ENCODE data around the gene UNK. TPM values are rescaled to one million over a fixed set of nuclear protein-coding genes. Genes with fewer than 3 reads are reported as not detected.

The UNK gene
- total and polyA plus RNA-seq, 2 experiments from 2014 or later, result 22.3 to 26.7 TPM

DNA sequence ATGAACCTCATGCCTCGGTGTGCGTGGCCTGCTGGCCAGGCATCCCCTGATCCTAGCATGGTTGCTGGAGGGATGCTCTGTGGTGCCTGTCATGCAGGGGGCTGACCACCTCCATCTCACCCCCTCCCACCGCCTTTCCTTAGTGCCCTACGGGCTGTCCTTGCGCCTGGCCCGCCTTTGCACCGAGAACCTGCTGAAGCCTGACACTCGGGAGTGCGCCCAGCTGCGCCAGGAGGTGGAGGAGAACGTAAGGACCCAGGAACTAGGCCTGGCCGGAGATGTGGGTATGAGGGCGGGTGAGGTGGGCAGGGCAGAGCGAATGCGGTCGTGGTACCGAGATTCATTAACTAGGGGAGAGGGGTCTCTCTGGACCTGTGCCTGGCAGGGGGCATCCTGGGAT, 44.4 kb upstream of the UNK start:
- no peaks in the 10 kb centered on the region for H3K79me2 ChIP-seq
- H3K9me3 ChIP-seq (ENCODE audit: low read depth), result no peaks in the 10 kb centered on the region
- no peak overlapping the region for H3K4me2 ChIP-seq
- no peak overlapping the region for H2AFZ ChIP-seq
- H3K36me3 ChIP-seq (replicated peaks; ENCODE audit: insufficient read depth, low read depth), result no peaks in the 10 kb centered on the region
- H3K4me1 ChIP-seq (ENCODE audit: insufficient read depth), result no peaks in the 10 kb centered on the region
- no peak overlapping the region for H3K27ac ChIP-seq
- H3K4me3 ChIP-seq, result no peak overlapping the region
- H3K27me3 ChIP-seq, result no peaks in the 10 kb centered on the region
- WGBS (ENCODE audit: low lambda C conversion rate, missing lambda C conversion rate), result 95% methylated on average over 17 of the region's 17 CpGs
- H4K20me1 ChIP-seq (ENCODE audit: insufficient read depth, poor library complexity, severe bottlenecking), result no peaks in the 10 kb centered on the region
- H3K9me2 ChIP-seq (replicated peaks; ENCODE audit: insufficient read depth), result no peaks in the 10 kb centered on the region
- TF ChIP-seq EZH2 (IDR thresholded peaks at IDR 0.05; ENCODE audit: borderline replicate concordance) (no peak), EZH2phosphoT487 (IDR thresholded peaks at IDR 0.05; ENCODE audit: low read depth, severe bottlenecking, unreplicated experiment) (no peak)
- TF ChIP-seq, protein P1, sequence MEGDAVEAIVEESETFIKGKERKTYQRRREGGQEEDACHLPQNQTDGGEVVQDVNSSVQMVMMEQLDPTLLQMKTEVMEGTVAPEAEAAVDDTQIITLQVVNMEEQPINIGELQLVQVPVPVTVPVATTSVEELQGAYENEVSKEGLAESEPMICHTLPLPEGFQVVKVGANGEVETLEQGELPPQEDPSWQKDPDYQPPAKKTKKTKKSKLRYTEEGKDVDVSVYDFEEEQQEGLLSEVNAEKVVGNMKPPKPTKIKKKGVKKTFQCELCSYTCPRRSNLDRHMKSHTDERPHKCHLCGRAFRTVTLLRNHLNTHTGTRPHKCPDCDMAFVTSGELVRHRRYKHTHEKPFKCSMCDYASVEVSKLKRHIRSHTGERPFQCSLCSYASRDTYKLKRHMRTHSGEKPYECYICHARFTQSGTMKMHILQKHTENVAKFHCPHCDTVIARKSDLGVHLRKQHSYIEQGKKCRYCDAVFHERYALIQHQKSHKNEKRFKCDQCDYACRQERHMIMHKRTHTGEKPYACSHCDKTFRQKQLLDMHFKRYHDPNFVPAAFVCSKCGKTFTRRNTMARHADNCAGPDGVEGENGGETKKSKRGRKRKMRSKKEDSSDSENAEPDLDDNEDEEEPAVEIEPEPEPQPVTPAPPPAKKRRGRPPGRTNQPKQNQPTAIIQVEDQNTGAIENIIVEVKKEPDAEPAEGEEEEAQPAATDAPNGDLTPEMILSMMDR (IDR thresholded peaks at IDR 0.05; ENCODE audit: poor library complexity), result no peak
- no peak for DNase-seq (ENCODE audit: low spot score)

DNA sequence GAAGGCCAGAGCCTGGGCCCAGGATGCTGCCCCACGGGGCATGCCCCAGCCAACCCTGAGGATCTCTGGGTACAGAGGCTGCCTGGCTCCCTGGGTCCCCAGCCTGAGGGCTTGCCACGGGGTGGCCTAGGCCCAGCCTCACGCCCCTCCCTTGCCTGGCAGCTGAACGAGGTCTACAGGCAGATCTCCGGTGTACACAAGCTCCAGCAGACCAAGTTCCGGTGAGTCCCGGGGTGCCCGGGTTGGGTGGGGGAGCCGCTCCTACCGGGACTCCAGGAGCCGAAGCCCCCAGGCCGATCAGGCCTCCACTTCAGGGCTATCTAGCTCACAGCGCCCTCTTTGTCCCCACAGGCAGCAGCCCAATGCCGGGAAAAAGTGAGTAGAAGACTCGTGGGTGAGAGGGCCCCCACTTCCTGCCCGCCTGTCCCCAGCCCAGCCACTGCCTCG, 44.0 kb upstream of the UNK start:
- Histone ChIP-seq H3K79me2 (no peaks in the 10 kb centered on the region), H3K4me1 (ENCODE audit: insufficient read depth) (no peaks in the 10 kb centered on the region), H3K4me2 (no peak overlapping the region), H3K4me3 (no peak overlapping the region), H3K27me3 (no peaks in the 10 kb centered on the region), H3K9me3 (ENCODE audit: low read depth) (no peaks in the 10 kb centered on the region), H3K27ac (no peak overlapping the region), H4K20me1 (ENCODE audit: insufficient read depth, poor library complexity, severe bottlenecking) (no peaks in the 10 kb centered on the region), H2AFZ (no peak overlapping the region), H3K9me2 (replicated peaks; ENCODE audit: insufficient read depth) (no peaks in the 10 kb centered on the region), H3K36me3 (replicated peaks; ENCODE audit: insufficient read depth, low read depth) (no peaks in the 10 kb centered on the region)
- DNase-seq (ENCODE audit: low spot score), result no peak
- TF ChIP-seq EZH2 (IDR thresholded peaks at IDR 0.05; ENCODE audit: borderline replicate concordance) (no peak), EZH2phosphoT487 (IDR thresholded peaks at IDR 0.05; ENCODE audit: low read depth, severe bottlenecking, unreplicated experiment) (no peak)
- TF ChIP-seq, protein P1 (IDR thresholded peaks at IDR 0.05; ENCODE audit: poor library complexity), result no peak
- 83% methylated on average over 17 of the region's 17 CpGs for WGBS (ENCODE audit: low lambda C conversion rate, missing lambda C conversion rate)

DNA sequence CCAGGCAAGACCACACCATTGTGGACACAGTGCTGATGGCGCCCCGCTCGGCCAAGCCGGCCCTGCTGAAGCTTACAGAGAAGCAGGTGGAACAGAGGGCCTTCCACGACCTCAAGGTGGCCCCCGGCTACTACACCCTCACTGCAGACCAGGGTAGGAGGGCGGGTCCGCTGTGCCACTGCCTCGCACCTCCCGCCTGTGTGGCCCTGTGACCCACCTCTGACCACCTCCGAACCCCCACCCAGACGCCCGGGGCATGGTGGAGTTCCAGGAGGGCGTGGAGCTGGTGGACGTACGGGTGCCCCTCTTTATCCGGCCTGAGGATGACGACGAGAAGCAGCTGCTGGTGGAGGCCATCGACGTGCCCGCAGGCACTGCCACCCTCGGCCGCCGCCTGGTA, 42.3 kb upstream of the UNK start:
- TF ChIP-seq EZH2phosphoT487 (IDR thresholded peaks at IDR 0.05; ENCODE audit: low read depth, severe bottlenecking, unreplicated experiment) (no peak), EZH2 (IDR thresholded peaks at IDR 0.05; ENCODE audit: borderline replicate concordance) (no peak)
- TF ChIP-seq, protein P1 (IDR thresholded peaks at IDR 0.05; ENCODE audit: poor library complexity), result no peak
- no peaks in the 10 kb centered on the region for H3K9me3 ChIP-seq (ENCODE audit: low read depth)
- no peaks in the 10 kb centered on the region for H3K79me2 ChIP-seq
- no peak overlapping the region for H2AFZ ChIP-seq
- no peak overlapping the region for H3K4me3 ChIP-seq
- no peaks in the 10 kb centered on the region for H3K27me3 ChIP-seq
- no peaks in the 10 kb centered on the region for H4K20me1 ChIP-seq (ENCODE audit: insufficient read depth, poor library complexity, severe bottlenecking)
- no peak overlapping the region for H3K4me2 ChIP-seq
- no peaks in the 10 kb centered on the region for H3K4me1 ChIP-seq (ENCODE audit: insufficient read depth)
- H3K9me2 ChIP-seq (replicated peaks; ENCODE audit: insufficient read depth), result no peaks in the 10 kb centered on the region
- H3K36me3 ChIP-seq (replicated peaks; ENCODE audit: insufficient read depth, low read depth), result no peaks in the 10 kb centered on the region
- no peak overlapping the region for H3K27ac ChIP-seq
- DNase-seq (ENCODE audit: low spot score), result no peak
- 90% methylated on average over 25 of the region's 25 CpGs for whole genome bisulfite sequencing (ENCODE audit: low lambda C conversion rate, missing lambda C conversion rate)
